ENCODE results near the gene SLC45A1. TPM values are rescaled to one million over a fixed set of nuclear protein-coding genes. Genes with fewer than 3 reads are reported as not detected.
A peak's percentile ranks its signal among the peaks of the same experiment; 100 is the strongest.

Gene SLC45A1
- total and polyA plus RNA-seq, 2 experiments from 2014 or later: 0.27 to 1.0 TPM

- no peak overlapping the region for H3K4me3 ChIP-seq
- no peaks in the 10 kb centered on the region for H3K4me1 ChIP-seq (ENCODE audit: insufficient read depth)
- H3K4me2 ChIP-seq: no peak overlapping the region
- H3K27ac ChIP-seq: no peak overlapping the region
- 82% methylated on average over 10 of the region's 10 CpGs for WGBS (ENCODE audit: low lambda C conversion rate, missing lambda C conversion rate)
- TF ChIP-seq EZH2phosphoT487 (IDR thresholded peaks at IDR 0.05; ENCODE audit: low read depth, severe bottlenecking, unreplicated experiment): no peak
- TF ChIP-seq, protein P1, sequence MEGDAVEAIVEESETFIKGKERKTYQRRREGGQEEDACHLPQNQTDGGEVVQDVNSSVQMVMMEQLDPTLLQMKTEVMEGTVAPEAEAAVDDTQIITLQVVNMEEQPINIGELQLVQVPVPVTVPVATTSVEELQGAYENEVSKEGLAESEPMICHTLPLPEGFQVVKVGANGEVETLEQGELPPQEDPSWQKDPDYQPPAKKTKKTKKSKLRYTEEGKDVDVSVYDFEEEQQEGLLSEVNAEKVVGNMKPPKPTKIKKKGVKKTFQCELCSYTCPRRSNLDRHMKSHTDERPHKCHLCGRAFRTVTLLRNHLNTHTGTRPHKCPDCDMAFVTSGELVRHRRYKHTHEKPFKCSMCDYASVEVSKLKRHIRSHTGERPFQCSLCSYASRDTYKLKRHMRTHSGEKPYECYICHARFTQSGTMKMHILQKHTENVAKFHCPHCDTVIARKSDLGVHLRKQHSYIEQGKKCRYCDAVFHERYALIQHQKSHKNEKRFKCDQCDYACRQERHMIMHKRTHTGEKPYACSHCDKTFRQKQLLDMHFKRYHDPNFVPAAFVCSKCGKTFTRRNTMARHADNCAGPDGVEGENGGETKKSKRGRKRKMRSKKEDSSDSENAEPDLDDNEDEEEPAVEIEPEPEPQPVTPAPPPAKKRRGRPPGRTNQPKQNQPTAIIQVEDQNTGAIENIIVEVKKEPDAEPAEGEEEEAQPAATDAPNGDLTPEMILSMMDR (IDR thresholded peaks at IDR 0.05; ENCODE audit: poor library complexity): no peak
- TF ChIP-seq EZH2 (IDR thresholded peaks at IDR 0.05; ENCODE audit: borderline replicate concordance): no peak
- H2AFZ ChIP-seq: no peak overlapping the region
- DNase-seq (ENCODE audit: low spot score): no peak
- no peaks in the 10 kb centered on the region for H3K36me3 ChIP-seq (replicated peaks; ENCODE audit: insufficient read depth, low read depth)
- no peaks in the 10 kb centered on the region for H3K79me2 ChIP-seq
- H3K9me2 ChIP-seq (replicated peaks; ENCODE audit: insufficient read depth): no peaks in the 10 kb centered on the region
- no peaks in the 10 kb centered on the region for H4K20me1 ChIP-seq (ENCODE audit: insufficient read depth, poor library complexity, severe bottlenecking)
- no peaks in the 10 kb centered on the region for H3K27me3 ChIP-seq
- no peaks in the 10 kb centered on the region for H3K9me3 ChIP-seq (ENCODE audit: low read depth)
Observed at GRCh38 chr1:8342325-8342724, 24.4 kb downstream of the SLC45A1 start.

DNA sequence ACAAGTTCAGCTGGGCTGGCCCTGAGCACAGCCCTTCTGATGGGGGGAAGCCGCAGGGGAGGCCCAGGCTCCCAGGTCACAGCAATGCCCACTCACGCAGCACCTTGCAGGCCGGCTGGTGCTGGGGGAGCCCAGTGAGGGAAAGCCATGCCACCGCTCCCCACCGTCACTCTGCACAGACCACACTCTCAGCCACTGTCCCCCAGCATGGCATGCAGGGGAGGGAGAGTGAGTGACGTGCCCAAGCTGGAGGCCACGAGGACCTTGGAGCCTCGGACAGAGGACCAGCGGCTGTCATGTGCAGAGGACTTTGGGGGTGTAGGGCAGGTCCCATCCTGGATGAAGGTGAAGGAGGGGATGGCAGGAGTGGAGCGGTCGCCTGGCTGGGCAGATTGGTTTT is 25.1 kb downstream of the SLC45A1 start:
- DNase-seq (ENCODE audit: low spot score): no peak
- H2AFZ ChIP-seq: no peak overlapping the region
- H3K9me3 ChIP-seq (ENCODE audit: low read depth): no peaks in the 10 kb centered on the region
- no peak overlapping the region for H3K4me2 ChIP-seq
- H4K20me1 ChIP-seq (ENCODE audit: insufficient read depth, poor library complexity, severe bottlenecking): no peaks in the 10 kb centered on the region
- TF ChIP-seq EZH2phosphoT487 (IDR thresholded peaks at IDR 0.05; ENCODE audit: low read depth, severe bottlenecking, unreplicated experiment) (no peak), EZH2 (IDR thresholded peaks at IDR 0.05; ENCODE audit: borderline replicate concordance) (no peak)
- TF ChIP-seq, protein P1 (IDR thresholded peaks at IDR 0.05; ENCODE audit: poor library complexity): no peak
- H3K36me3 ChIP-seq (replicated peaks; ENCODE audit: insufficient read depth, low read depth): no peaks in the 10 kb centered on the region
- WGBS (ENCODE audit: low lambda C conversion rate, missing lambda C conversion rate): 86% methylated on average over 11 of the region's 11 CpGs
- no peaks in the 10 kb centered on the region for H3K9me2 ChIP-seq (replicated peaks; ENCODE audit: insufficient read depth)
- H3K79me2 ChIP-seq: no peaks in the 10 kb centered on the region
- H3K27me3 ChIP-seq: no peaks in the 10 kb centered on the region
- H3K27ac ChIP-seq: no peak overlapping the region
- no peaks in the 10 kb centered on the region for H3K4me1 ChIP-seq (ENCODE audit: insufficient read depth)
- H3K4me3 ChIP-seq: no peak overlapping the region

DNA sequence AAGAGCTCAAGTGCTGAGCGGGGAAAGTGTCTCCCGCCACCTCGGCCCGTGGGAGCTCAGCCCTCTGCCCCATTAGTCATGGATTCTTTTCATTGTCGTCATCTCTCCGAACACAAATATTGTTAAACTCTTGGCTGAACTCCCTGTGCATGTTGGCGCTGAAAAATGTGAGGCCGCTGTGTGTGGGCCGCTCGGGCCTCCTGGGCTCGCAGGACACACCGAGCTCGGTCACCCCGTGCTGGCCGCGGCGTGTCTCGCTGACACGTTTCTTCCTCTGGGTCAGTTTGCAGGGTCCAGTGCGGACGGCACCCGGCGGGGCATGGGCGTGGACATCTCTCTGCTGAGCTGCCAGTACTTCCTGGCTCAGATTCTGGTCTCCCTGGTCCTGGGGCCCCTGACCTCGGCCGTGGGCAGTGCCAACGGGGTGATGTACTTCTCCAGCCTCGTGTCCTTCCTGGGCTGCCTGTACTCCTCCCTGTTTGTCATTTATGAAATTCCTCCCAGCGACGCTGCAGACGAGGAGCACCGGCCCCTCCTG is 25.6 kb downstream of the SLC45A1 start:
- peak; percentile 44 for DNase-seq (ENCODE audit: low spot score)
- H3K27me3 ChIP-seq: no peaks in the 10 kb centered on the region
- H3K9me2 ChIP-seq (replicated peaks; ENCODE audit: insufficient read depth): no peaks in the 10 kb centered on the region
- no peaks in the 10 kb centered on the region for H3K9me3 ChIP-seq (ENCODE audit: low read depth)
- peak overlapping the region; percentile 51 for H3K27ac ChIP-seq
- peak overlapping the region; percentile 37 for H3K4me2 ChIP-seq
- no peaks in the 10 kb centered on the region for H3K4me1 ChIP-seq (ENCODE audit: insufficient read depth)
- H3K79me2 ChIP-seq: no peaks in the 10 kb centered on the region
- H2AFZ ChIP-seq: no peak overlapping the region
- H3K36me3 ChIP-seq (replicated peaks; ENCODE audit: insufficient read depth, low read depth): no peaks in the 10 kb centered on the region
- 83% methylated on average over 32 of the region's 32 CpGs for WGBS (ENCODE audit: low lambda C conversion rate, missing lambda C conversion rate)
- H3K4me3 ChIP-seq: no peak overlapping the region
- TF ChIP-seq EZH2phosphoT487 (IDR thresholded peaks at IDR 0.05; ENCODE audit: low read depth, severe bottlenecking, unreplicated experiment) (no peak), EZH2 (IDR thresholded peaks at IDR 0.05; ENCODE audit: borderline replicate concordance) (no peak)
- TF ChIP-seq, protein P1 (IDR thresholded peaks at IDR 0.05; ENCODE audit: poor library complexity): no peak
- H4K20me1 ChIP-seq (ENCODE audit: insufficient read depth, poor library complexity, severe bottlenecking): no peaks in the 10 kb centered on the region
